GM19240 (cell line): ENCODE data around the gene PYY.
"Not testable (repeated sequence)": the region's sequence is repeated elsewhere in the genome, so short reads cannot be mapped to it uniquely, and the experiment has no call there.

ENCODE experiments used
- DNase-seq: peaks from one replicate; pipeline ENCODE4 v3.0.0; 2011; ENCODE audit warnings: low spot score; ENCODE audit not compliant: insufficient read length

The PYY gene

DNA sequence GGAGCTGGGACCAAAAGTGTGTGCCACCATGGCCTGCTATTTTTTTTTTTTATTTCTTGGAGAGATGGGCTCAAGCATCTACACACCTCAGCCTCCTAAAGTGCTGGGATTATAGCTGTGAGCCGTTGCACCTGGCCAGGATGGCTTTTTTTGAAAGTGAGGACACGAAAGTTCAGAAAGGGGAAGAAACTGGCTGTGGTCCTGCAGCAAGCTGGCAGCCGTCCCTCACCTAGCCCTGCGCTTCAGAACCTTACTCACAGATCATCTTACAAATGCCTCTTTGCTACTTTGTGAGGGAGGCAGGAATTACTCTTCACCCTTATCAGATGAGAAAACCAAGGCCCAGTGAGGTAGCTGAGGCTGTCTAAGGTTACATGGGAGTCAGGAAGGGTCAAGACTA is 7.0 kb downstream of the PYY start:
- no peak for DNase-seq

DNA sequence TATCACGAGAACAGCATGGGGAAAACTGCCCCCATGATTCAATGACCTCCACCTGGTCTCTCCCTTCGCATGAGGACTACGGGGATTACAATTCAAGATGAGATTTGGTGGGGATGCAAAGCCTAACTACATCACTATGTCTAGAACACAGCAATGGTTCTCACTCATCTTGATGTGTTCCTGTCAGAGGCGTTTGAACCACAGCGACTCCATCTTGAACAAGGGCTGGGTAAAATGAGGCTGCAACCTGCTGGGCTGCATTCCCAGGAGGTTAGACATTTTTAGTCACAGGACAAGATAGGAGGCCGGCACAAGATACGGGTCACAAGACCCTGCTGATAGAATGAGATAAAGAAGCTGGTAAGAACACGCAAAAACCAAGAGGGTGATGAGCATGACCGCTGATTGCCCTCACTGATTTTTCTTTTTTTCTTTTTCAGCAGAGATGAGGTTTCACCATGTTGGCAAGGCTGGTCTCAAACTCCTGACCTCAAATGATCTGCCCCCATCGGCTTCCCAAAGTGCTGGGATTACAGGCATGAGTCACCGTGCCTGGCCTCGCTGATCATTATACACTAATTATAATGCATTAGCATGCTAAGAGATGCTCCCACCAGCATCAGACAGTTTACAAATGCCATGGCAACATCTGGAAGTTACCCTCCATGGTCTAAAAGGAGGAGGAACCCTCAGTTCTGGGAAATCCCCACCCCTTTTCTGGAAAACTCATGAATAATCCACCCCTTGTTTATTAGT is 8.5 kb downstream of the PYY start:
- no peak for DNase-seq

DNA sequence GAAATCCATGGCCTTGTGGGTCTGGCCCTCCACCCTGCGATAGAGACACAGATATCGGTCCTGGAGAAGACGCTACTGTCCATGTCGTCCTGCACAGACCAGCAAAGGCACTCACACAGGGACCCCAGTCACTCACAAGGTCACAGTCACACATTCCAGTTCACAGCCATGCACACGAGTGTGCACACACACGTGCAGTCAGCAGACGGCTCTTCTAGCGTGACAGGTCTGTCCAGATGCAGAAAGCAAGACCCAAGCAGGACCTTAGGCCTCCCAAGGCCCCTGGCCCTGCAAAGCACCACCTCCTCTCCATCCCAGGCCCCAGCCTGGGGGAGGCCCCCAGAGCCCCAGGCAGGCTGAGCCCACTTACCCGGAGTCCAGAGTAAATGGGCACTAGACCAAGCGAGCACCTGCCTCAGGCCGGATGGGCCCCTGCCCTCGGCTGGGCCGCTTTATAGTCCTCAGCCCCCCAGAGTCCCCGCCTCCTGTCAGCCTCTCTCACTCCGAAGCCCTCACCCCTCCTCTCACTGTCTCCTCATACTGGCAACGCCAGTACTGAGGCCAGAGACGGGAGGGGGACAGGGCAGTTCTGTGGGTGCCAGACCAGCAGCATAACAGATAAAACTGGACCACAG is 11.6 kb downstream of the PYY start, which contains the start of gene PPY:
Gene PPY, minus strand, starts transcription at position 426 of the 635 bp plus-strand sequence. CDS start 822 bp downstream, outside the sequence.
- no peak for DNase-seq

DNA sequence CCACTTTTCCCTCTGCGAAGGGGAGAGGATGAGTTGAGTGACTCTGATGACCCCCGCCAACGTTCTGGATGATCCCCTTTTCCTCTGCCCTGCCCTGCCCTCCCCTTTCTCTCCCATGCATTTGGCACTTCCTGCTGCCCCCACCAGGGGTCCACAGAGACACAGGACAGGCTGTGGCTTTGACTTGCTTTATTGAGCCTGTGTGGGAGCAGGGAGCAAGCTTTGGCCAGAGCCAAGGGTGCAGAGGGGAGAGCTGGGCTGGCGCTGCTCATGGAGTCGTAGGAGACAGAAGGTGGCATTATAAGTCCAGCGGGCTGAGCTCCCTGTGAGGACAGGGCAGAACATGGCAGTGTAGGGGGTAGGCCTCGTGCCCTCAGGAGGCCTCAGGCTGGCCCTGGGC is 13.1 kb downstream of the PYY start:
- DNase-seq, result no peak

DNA sequence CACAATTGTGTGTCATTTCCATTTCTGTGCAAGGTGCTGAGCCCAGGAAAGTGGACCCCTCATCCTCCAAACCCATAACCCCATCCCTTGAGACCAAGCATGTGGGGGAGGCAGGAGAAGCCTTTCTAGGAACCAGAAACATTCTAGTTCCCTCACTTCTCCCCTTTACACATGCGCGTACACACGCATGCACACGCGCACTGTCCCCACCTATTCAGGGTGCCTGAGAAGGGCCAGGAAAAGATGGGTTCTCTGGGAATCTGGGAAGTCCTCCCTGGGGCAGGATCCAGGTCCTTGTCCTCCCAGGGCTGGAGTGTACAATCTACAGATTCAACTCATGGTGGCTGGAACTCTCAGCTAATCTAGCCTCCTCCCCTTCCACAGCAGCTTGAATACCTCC is 13.9 kb downstream of the PYY start:
- DNase-seq, result no peak

DNA sequence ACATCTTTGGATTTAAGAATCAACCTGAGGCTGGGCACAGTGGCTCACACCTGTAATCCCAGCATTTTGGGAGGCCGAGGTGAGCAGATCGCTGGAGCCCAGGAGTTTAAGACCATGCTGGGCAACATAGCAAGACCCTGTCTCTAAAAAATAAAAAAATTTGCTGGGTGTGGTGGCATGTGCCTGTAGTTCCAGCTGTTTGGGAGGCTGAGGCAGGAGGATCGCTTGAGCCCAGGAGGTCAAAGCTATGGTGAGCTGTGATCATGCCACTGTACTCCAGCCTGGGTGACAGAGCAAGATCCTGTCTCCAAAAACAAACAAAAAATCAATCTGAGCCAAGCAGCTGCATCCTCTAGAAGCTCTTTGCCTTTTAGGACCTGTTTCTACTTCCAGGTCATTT is 14.3 kb downstream of the PYY start:
- not testable (repeated sequence) for DNase-seq

DNA sequence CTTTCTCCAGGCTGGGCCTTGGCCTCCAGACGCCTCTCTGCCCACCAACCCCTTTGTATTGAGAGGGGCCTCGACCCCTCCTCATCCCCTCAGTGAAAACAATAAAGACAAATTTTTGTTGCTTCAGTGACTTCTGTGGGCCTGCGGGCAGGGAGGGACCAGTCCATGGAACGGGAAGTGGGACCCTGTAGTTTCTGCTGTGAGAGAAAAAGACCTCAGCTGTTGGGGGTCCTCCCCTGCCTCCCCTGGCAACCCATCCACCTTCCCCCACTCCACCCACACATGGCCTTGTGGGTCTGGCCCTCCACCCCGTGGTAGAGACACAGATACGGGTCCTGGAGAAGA is 14.9 kb downstream of the PYY start:
- DNase-seq, result no peak

DNA sequence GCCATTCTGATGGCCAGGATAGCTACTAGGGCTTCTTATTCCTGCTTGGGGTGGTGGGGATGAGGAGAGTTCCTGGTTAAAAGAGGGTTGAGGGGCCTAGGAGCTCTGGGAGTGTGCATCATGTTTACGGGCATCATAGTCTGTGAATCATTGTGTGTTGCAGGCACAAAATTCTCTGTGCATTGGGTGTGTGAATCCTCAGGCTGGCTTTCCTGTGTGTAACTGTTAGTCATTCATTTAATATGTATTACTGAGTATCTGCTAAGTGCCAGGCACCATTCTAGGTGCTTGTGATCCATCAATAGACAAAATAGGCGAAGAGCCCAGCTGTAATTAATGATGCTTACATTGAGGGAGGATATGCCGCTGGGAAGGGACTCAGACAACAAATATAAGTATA is 17.3 kb downstream of the PYY start:
- DNase-seq, result no peak

DNA sequence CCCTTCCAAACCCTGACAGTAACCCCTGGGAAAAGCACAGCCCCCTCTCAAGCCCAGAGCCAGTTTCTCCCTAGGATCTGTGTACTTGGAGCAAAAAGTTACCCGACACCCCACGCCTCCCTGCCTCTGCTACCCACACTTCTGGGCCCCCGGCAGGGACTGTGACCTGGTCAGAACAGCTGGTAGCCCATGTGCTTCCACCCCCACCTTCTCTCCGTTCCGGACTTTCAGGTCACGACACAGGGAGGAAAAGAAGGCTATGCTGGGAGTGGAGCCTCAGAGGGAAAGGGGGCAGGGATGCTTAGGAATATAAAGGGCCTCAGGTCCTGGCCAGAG is 17.8 kb downstream of the PYY start:
- DNase-seq, result no peak

DNA sequence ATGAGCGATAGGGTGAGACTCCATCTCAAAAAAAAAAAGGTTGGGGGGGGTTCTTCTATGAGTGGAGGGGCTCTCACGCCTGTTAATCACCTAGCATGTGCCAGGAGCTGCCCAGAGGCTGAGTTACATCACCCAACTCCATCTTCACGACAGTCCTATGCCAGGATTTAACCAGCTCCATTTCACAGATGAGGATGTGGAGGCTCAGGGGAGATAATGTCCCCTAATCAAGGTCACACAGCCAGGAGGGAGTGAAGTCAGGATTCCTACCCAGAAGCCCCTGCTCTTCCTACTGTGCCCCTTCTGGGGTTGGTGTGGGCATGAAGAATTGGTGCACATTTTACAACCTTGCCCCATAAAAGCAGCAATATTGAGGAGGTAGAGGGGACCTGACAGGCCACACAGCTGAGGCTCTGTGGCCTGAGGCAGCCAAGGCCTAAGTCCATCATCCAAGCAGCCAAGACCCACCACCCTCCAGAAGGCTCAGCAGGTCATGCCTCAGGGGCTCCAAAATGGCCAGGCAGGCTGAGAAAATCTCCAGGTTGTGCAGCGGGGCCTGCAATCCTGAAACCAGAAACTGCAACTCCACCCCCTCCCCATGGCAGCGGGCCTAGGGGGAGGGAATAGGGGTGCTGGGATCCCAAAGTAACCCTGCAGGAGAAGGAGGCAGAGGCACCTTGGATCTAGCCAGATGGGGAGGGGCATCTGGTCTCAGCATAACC is 18.4 kb downstream of the PYY start:
- no peak for DNase-seq

DNA sequence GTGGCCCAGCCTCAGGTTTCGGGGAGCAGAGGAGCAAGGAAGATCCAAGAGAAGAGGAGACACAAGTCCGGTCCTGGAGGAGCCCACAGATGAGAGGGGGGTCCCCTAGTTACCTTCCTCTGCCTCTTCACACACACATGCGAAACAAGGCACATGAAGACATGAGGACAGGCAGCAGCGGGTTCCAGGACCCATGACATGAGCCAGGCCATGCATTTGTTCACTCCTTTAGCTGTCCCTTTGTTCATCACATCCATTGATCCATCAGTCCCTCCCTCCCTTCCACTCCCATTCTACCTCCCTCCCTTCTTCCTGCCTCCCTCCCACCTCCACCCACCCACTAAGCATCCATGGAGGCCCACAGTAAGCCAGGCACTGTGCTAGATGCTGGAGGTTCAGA is 20.8 kb downstream of the PYY start:
- DNase-seq, result no peak

DNA sequence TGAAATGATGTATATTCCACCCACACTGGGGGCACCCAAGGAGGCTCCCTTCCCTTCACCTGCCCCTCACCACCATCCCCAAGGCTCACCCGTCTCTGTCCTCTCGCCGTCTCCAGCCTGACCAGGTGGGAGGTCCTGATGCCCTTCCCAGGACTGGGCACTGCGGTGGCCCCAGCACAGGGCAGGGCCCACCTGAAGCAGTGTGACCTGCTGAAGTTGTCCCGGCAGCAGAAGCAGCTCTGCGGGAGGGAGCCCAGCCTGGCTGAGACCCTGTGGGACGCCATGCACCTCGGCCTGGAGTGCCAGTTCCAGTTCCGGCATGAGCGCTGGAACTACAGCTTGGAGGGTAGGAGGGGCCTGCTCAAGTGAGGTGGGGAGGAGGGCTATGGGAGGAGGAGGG is 21.4 kb downstream of the PYY start:
- no peak for DNase-seq

DNA sequence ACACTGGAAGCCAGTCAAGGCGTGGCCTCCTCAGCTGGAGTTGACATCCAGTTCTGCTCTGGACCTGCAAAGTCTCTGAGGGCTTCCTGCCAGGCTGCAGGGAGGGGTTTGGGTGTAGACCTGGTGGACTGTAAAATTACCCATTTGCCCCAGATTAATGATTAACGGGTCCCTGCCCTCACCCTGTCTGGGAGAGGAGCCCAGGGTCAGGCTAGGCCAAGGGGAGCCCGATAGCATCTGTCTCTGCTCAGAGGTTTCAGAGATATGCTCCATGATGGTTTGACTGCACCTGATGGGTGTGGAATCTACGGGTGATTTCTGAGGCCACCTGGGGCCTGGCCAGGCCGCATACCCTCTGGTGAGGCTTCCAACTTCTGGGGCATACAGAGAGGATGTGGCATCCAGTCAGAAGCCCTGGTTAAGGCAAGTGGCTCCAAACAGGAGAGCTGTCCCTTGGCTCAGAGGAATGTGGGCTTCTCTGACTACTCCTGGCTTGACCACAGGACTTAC is 22.6 kb downstream of the PYY start:
- DNase-seq, result no peak

DNA sequence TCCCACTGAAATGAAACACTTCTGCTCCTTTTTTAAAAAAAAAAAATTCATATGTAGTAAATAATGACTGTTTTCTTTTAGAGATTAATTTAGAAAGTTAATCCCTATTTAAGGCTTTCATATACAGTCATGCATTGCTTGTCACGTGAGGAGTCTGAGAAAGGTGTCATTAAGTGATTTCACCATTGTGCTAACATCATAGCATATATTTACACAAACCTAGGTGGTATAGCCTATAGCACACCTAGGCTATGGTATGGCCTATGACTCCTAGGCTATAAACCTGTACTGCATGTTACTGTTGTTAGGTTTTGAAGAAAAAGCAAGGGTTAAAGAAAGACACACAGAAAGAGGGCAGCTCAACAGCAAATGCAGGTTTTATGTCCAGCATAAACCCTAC is 25.1 kb downstream of the PYY start:
- DNase-seq, result no peak

DNA sequence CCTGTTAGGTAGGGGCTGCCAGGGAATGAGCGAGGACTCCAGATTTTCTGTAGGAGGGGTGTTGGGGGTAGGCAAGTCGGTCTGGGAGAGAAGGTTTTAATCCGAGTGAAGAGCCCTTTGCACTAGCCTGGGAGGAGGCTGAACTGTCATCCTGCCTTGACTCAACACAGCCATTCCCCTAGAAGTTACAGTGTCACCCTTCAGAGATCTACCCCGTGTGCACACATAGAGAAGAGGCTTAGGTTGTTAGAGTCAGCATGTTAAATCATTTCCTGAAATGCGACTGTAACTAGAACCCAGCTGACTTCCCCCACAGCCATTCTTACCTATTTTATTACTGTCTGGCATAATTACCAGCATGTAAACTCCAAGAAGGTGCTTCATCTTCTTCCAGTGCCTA is 25.8 kb downstream of the PYY start:
- not testable (repeated sequence) for DNase-seq

DNA sequence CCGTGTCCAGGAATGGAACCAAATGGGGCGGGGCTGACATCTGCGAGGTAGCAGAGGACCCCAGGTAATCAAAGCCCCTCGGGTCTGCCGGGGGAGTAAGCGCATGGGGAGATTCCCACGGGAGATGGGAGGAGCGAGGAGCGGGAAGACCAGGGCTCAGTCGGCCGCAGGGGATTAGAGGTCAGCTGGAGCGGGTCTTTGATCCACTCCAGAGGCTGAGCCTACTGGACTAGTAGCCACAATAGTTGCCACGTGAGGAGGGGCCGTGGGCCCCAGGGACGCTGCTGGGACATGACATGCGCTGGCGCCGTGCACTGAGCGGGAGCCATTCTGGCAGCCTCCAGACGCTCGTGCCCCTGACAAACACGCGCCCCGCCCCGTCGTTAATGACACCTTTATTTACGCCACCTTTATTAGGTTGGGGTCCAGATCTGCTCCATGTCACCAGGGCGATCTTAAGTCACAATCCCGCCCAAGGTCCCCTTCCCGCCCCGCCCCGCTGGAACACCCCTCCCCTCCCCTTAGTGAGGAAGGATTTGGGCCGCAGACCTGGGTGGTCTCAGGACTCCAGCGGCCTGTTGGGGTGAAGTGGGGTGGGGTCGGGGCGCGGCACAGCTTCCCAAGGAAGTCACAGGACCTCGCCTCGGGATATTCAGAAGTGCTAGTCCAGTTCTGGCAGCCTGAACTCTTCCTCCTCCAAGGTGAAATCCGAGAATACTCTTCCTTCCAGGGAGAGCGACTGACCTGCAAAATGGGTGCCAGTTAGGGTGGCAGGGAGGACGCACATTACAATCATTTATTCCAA is 26.5 kb downstream of the PYY start:
- no peak for DNase-seq

DNA sequence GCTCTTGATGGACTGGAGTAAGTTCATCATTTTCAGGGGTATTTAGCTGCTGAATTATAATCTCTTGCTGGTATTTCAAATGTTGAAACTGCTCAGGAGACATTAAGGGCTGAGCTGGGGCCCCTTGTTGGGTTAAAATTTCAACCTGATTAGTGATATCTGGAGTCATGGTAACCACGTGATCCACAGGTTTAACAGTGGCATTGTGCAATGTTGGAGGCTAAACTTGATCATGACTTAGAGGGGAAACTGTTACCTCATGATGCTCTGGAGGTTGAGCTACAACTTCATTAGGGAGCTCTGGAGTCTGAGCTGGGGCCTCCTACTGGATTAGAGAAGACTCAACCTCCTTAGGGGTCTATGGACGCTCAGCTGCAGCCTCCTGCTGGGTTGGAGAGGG is 29.2 kb downstream of the PYY start:
- DNase-seq, result no peak

DNA sequence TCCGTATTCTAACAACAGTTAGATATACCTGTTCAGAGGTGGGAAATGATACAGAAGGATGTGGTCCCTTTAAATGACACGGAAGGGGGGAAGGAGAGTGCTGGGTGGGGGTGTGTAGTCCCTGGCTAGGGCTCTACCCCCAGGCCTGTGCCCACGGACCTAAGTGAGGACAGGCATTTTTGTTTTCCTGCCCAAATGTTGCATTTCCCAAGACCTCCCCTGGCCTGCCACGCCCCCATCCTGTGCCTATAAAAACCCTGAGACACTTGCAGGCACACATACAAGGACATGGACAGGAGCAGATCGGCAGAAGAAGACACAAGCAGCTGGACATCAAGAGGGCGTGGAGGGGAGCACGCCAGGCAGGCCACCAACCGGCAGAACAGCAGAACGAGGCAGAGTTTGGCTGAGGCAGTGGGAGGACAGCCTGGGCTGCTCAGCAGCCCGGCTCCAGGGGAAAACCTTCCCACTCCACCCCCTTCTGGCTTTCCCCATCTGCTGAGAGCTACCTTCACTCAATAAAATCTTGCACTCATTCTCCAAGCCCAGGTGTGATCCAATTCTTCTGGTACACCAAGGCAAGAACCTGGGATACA is 33.1 kb downstream of the PYY start:
- DNase-seq, result no peak

DNA sequence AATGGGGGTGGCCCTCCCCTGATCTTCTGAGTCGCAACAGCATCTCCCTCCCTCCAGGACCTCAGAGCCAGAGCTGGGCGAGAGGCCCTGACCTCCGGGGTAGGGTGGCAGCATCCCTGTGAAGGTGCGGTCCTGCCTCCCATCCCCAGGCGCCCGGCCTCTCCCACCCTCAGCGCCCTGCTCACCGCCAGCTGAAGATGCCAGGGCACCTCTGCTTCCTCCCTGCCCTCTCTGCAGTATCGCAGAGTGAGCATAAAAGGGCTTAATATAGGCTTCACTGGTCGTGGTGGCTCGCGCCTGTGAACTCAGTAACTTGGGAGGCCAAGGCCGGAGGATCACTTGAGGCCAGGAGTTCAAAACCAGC is 35.7 kb downstream of the PYY start:
- no peak for DNase-seq

DNA sequence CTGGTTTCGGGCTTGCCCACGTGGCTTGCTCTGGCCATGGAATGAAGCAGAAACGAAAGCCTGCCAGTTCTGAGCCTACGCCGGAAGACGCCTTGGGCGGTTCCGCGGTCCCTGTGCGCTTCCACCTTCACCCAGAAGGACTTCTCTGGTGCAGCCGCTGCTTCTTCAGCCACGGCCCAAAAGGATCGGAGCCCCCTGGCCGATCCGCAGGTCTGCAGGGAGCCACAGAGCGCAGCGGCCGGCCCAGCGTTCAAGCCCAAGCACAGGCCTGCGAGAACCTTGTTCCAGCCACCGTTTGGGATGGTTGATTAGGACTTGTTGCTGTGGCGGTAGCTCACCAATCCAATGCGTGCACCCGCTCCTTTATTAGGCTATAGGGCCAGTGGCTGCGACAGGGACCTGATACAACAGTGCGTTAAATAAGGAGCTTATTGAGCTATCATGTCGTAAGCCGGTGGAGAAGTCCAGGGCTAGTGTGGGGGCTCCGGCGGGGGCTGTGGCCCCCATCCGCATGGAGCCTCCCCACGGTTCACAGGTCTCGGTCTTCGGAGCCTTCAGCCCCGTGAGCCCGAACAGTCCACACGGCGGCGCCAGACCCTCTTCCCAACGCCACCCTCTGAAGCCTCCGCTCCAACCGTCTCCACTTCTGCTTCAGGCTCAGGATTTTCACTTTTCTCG is 36.3 kb downstream of the PYY start:
- DNase-seq, result peak; percentile 43

DNA sequence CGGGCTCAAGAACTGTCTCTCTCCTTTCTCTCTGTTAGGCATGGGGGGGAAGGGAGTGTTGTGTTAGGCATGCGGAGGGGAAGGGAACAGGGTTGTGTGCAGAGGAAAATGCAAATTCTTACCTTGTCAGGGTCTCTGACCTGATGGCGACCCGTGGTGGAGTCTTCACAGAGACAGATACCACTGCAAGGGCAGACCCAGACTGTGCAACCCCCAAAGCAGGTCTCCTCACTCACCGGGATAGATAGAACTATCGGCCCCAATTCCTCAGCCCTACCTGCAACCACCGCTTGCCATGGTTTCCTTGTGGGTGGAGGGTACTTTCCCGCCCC is 36.8 kb downstream of the PYY start:
- DNase-seq, result no peak
